Vagina (tissue), 2 donors: Measurements from ENCODE around the gene DGKG.

Source experiments
- CTCF ChIP-seq, 3 experiments: fragments of 450-650 bp in 2 of 3; fragments of 200-600 bp in 1 of 3; sonication (generic) in 1 of 3; IDR thresholded peaks; one replicate each; pipeline ENCODE4 v1.5.1; 2017 to 2019; ENCODE audit warnings: antibody characterized with exemption in 3 of 3, mild to moderate bottlenecking in 2 of 3, moderate library complexity in 2 of 3
- POLR2A ChIP-seq, 2 donors: fragments of 450-650 bp; IDR thresholded peaks; one replicate each; pipeline ENCODE4 v1.6.1; 2017; ENCODE audit warnings: antibody characterized with exemption in 2 of 2, mild to moderate bottlenecking in 2 of 2, moderate library complexity in 2 of 2
- POLR2AphosphoS5 ChIP-seq, 2 donors: sonication (generic); formaldehyde crosslinking; IDR thresholded peaks; one replicate each; pipeline ENCODE4 v1.9.0; 2017; ENCODE audit warnings: antibody characterized with exemption in 2 of 2, mild to moderate bottlenecking in 2 of 2, low read depth in 1 of 2; ENCODE audit not compliant: insufficient read depth in 1 of 2

GRCh38 chr3:186198442-186198841 lies 163.6 kb downstream of the DGKG start:
- TF ChIP-seq CTCF (IDR thresholded peaks at IDR 0.05): no peak
- TF ChIP-seq POLR2AphosphoS5 (IDR thresholded peaks at IDR 0.05; ENCODE audit: insufficient read depth in 1 of 2, low read depth in 1 of 2): no peak
- no peak for TF ChIP-seq POLR2A (IDR thresholded peaks at IDR 0.05)
